Thyroid gland (tissue), 4 donors: Measurements from ENCODE around the gene CALD1.

Source experiments
- CTCF ChIP-seq, 6 experiments: fragments of 200-600 bp in 3 of 6; fragments of 450-650 bp in 3 of 6; sonication (generic) in 3 of 6; IDR thresholded peaks; one replicate each; pipeline ENCODE4 v1.5.1; 2016 to 2019; ENCODE audit warnings: antibody characterized with exemption in 6 of 6, mild to moderate bottlenecking in 2 of 6, inconsistent platforms in 1 of 6, moderate library complexity in 1 of 6
- POLR2A ChIP-seq, 2 donors: fragments of 450-650 bp; IDR thresholded peaks; one replicate each; pipeline ENCODE4 v1.6.1; 2017; ENCODE audit warnings: antibody characterized with exemption in 2 of 2, mild to moderate bottlenecking in 2 of 2, moderate library complexity in 1 of 2

- TF ChIP-seq CTCF (IDR thresholded peaks at IDR 0.05) = no peak
- no peak for TF ChIP-seq POLR2A (IDR thresholded peaks at IDR 0.05)
Measured at GRCh38 chr7:134835463-134835823, 56.0 kb downstream of the CALD1 start.
